SK-N-SH treated with all-trans-retinoic acid at 6 μM for 48 hours (cell line): ENCODE data around the gene MEIOSIN.

ENCODE experiments used
- ATAC-seq: fragments of 200-7000 bp; cut with Tn5 transposase; 3 replicates; pipeline ENCODE4 v1.9.1; 2020; ENCODE audit warnings: mild to moderate bottlenecking, moderate library complexity
- ARNTL ChIP-seq: fragments of 450-650 bp; formaldehyde crosslinking; IDR thresholded peaks from 2 replicates; pipeline ENCODE4 v1.5.0; 2020; ENCODE audit warnings: low read depth, mild to moderate bottlenecking, moderate library complexity, borderline replicate concordance
- BACH2 ChIP-seq: fragments of 250-450 bp; sonication (Bioruptor Pico); IDR thresholded peaks from 2 replicates; pipeline ENCODE4 v1.9.0; 2021; ENCODE audit warnings: mild to moderate bottlenecking, borderline replicate concordance
- CREB5 ChIP-seq: fragments of 250-450 bp; sonication (Bioruptor Pico); IDR thresholded peaks from 2 replicates; pipeline ENCODE4 v1.5.1; 2020; ENCODE audit warnings: low read depth, mild to moderate bottlenecking, moderate library complexity
- CSDC2 ChIP-seq: fragments of 250-450 bp; sonication (Bioruptor Pico); IDR thresholded peaks from 2 replicates; pipeline ENCODE4 v1.5.0; 2020; ENCODE audit warnings: mild to moderate bottlenecking, moderate library complexity
- ESRRG ChIP-seq: fragments of 250-450 bp; sonication (Bioruptor Pico); IDR thresholded peaks from 2 replicates; pipeline ENCODE4 v1.6.1; 2021; ENCODE audit warnings: mild to moderate bottlenecking
- GLIS3 ChIP-seq: fragments of 250-450 bp; sonication (Bioruptor Pico); IDR thresholded peaks from 2 replicates; pipeline ENCODE4 v1.5.0; 2020; ENCODE audit warnings: mild to moderate bottlenecking, moderate library complexity
- ISL1 ChIP-seq: fragments of 250-450 bp; sonication (Bioruptor Pico); IDR thresholded peaks from 2 replicates; pipeline ENCODE4 v2.1.2; 2022; ENCODE audit warnings: mild to moderate bottlenecking, moderate library complexity
- OSR1 ChIP-seq: fragments of 250-450 bp; sonication (Bioruptor Pico); IDR thresholded peaks from 2 replicates; pipeline ENCODE4 v1.8.0; 2022; ENCODE audit warnings: moderate library complexity, mild to moderate bottlenecking, inconsistent platforms
- PATZ1 ChIP-seq: fragments of 250-450 bp; sonication (Bioruptor Pico); IDR thresholded peaks from 2 replicates; pipeline ENCODE4 v1.8.0; 2020; ENCODE audit warnings: mild to moderate bottlenecking, moderate library complexity, borderline replicate concordance
- PPARA ChIP-seq: fragments of 250-450 bp; sonication (Bioruptor Pico); IDR thresholded peaks from 2 replicates; pipeline ENCODE4 v1.5.0; 2020; ENCODE audit warnings: mild to moderate bottlenecking, borderline replicate concordance
- RARB ChIP-seq: fragments of 250-450 bp; sonication (Bioruptor Pico); IDR thresholded peaks from 2 replicates; pipeline ENCODE4 v1.8.0; 2021; ENCODE audit warnings: mild to moderate bottlenecking, moderate library complexity
- SNAI2 ChIP-seq: fragments of 250-450 bp; sonication (Bioruptor Pico); IDR thresholded peaks from 2 replicates; pipeline ENCODE4 v1.5.0; 2020; ENCODE audit warnings: mild to moderate bottlenecking, moderate library complexity
- TCF4 ChIP-seq: fragments of 250-450 bp; sonication (Bioruptor Pico); IDR thresholded peaks from 2 replicates; pipeline ENCODE4 v1.8.0; 2021; ENCODE audit warnings: mild to moderate bottlenecking, moderate library complexity, borderline replicate concordance
- TOX ChIP-seq: fragments of 250-450 bp; sonication (Bioruptor Pico); IDR thresholded peaks from 2 replicates; pipeline ENCODE4 v1.8.0; 2021; ENCODE audit warnings: mild to moderate bottlenecking, moderate library complexity, borderline replicate concordance
- ZC3H10 ChIP-seq: fragments of 250-450 bp; sonication (Bioruptor Pico); IDR thresholded peaks from 2 replicates; pipeline ENCODE4 v1.5.1; 2021; ENCODE audit warnings: mild to moderate bottlenecking, moderate library complexity
- ZFP3 ChIP-seq: fragments of 250-450 bp; sonication (Bioruptor Pico); IDR thresholded peaks from 2 replicates; pipeline ENCODE4 v1.5.0; 2020; ENCODE audit warnings: mild to moderate bottlenecking, moderate library complexity
- ZFP30 ChIP-seq: fragments of 450-650 bp; formaldehyde crosslinking; IDR thresholded peaks from 2 replicates; pipeline ENCODE4 v1.5.0; 2022; ENCODE audit warnings: mild to moderate bottlenecking, moderate library complexity
- ZNF565 ChIP-seq: fragments of 450-650 bp; formaldehyde crosslinking; conservative IDR thresholded peaks from 2 replicates; pipeline ENCODE4 v1.5.0; 2020; ENCODE audit warnings: low read depth, mild to moderate bottlenecking, moderate library complexity
- ZNF70 ChIP-seq: fragments of 450-650 bp; formaldehyde crosslinking; IDR thresholded peaks from 2 replicates; pipeline ENCODE4 v1.5.0; 2020; ENCODE audit warnings: mild to moderate bottlenecking, moderate library complexity
- ZNF8 ChIP-seq: fragments of 450-650 bp; formaldehyde crosslinking; IDR thresholded peaks from 2 replicates; pipeline ENCODE4 v1.5.0; 2020; ENCODE audit warnings: mild to moderate bottlenecking, moderate library complexity

Gene MEIOSIN

GRCh38 chr19:45764945-45765701 is 31.9 kb downstream of the MEIOSIN start:
- ATAC-seq: no peak
- TF ChIP-seq CSDC2 (CRISPR knock-in tag) (no peak), ZFP3 (CRISPR knock-in tag) (no peak), ZNF70 (CRISPR knock-in tag) (no peak), TOX (CRISPR knock-in tag) (no peak), BACH2 (CRISPR knock-in tag) (no peak), TCF4 (no peak), PPARA (CRISPR knock-in tag) (no peak), SNAI2 (CRISPR knock-in tag) (no peak), PATZ1 (CRISPR knock-in tag) (no peak)

- ATAC-seq: no peak
- TF ChIP-seq ZNF565 (CRISPR knock-in tag): no peak
Observed at GRCh38 chr19:45765702-45766295, 32.6 kb downstream of the MEIOSIN start.

- ATAC-seq: no peak
- TF ChIP-seq TOX (CRISPR knock-in tag) (no peak), TCF4 (no peak), ISL1 (no peak), GLIS3 (CRISPR knock-in tag) (no peak), BACH2 (CRISPR knock-in tag) (no peak), ESRRG (CRISPR knock-in tag) (no peak), PATZ1 (CRISPR knock-in tag) (no peak), SNAI2 (CRISPR knock-in tag) (no peak), ZFP3 (CRISPR knock-in tag) (no peak), CSDC2 (CRISPR knock-in tag) (no peak), CREB5 (CRISPR knock-in tag) (no peak), ZNF8 (CRISPR knock-in tag) (no peak)
Observed at GRCh38 chr19:45766296-45766868, 33.1 kb downstream of the MEIOSIN start.

- TF ChIP-seq CREB5 (CRISPR knock-in tag) (no peak), RARB (no peak), ARNTL (CRISPR knock-in tag) (no peak), OSR1 (CRISPR knock-in tag) (no peak), ZFP3 (CRISPR knock-in tag) (no peak)
- ATAC-seq: no peak
Observed at GRCh38 chr19:45766869-45767346, 33.7 kb downstream of the MEIOSIN start.

GRCh38 chr19:45767410-45767880 is 34.2 kb downstream of the MEIOSIN start:
- ATAC-seq: peak; percentile 37
- TF ChIP-seq ESRRG (CRISPR knock-in tag) (no peak), PATZ1 (CRISPR knock-in tag) (no peak), ZC3H10 (CRISPR knock-in tag) (no peak), OSR1 (CRISPR knock-in tag) (no peak), CSDC2 (CRISPR knock-in tag) (no peak), ZFP3 (CRISPR knock-in tag) (no peak), RARB (no peak), ISL1 (no peak), TOX (CRISPR knock-in tag) (no peak), ZFP30 (CRISPR knock-in tag) (no peak), GLIS3 (CRISPR knock-in tag) (no peak)
